ENCODE results near the gene CDKL5.
A peak's percentile ranks its signal among the peaks of the same experiment; 100 is the strongest.

The CDKL5 gene

DNA sequence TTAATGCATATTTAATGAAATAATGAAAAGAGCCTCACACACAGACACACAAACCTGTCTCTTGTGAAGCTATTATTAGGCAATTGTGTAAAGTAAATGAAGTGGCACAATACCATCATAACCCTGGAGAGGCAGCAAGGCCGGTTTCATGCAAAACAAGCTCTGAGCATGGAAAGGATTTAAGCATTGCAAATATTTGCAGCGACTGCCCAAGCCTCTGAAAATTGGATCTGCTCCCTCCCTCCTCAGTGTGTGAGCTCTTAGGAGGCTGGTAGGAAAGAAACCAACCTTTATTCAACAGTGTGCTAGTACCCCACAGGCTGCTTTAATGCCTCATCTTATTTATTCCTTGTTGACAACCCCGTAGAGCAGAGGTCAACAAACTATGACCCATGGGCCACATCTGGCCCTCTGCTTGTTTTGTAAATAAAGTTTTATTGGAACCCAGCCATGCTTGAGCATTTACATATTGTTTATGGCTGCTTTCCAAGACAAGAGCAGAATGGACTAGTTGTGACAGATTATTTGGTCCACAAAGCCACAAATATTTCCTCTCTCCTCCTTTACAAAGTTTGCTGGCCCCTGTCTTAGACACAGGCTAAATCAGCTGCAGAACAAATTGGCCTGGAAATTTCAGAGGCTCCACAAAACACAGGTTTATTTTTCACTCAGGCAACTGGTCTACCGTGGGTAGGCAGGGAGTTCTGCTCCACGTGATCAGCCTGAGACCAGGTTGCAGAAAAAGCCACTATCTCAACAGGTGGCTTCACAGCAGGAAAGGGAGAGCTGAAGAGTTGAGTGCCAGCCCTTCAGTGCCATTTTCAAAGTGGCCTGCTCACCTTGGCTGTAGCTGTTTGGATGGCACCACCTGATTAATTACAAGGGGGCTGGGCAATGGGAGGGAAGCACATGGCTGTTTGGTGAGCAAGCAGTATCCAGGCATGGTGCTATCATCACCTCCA, 229.7 kb downstream of the CDKL5 start:
- DNase-seq: no peak

DNA sequence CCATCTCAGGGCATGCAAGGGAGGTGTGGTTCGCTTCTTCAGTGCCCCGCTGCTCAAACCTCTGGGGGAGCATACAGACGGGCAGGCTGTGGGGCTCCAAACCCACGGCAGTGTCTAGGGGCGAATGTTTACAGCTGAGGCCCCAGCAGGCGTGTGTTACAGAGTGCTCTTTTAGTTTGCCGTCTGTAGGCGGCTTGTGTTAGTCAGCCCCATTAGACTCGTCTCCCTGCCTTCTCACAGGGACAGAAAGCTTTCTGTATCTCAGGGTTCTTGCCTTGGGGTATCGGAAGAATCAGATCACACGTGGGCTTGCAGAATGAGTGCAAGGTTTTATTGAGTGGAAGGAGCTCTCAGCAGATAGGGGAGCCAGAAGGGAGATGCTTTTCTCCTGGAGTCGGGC, 235.9 kb downstream of the CDKL5 start:
- no peak for DNase-seq

DNA sequence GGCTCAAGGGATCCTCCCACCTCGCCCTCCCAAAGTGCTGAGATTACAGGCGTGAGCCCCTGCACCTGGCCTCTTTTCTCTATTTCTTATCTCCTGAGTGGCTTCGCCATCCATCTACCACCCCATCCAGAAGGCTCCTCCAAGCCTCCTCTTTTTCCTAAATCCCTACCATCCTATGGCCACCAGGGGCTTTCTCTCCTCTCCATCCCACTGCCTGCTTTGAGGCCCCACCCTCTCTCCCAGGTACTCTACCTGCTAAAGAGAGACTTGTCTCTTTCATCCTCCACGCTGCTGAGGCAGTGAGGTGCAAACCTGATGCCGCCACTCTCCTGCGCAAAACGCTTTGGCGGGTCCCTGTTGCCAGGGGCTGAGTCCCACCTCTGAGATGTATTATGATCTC, 239.5 kb downstream of the CDKL5 start:
- no peak for DNase-seq

DNA sequence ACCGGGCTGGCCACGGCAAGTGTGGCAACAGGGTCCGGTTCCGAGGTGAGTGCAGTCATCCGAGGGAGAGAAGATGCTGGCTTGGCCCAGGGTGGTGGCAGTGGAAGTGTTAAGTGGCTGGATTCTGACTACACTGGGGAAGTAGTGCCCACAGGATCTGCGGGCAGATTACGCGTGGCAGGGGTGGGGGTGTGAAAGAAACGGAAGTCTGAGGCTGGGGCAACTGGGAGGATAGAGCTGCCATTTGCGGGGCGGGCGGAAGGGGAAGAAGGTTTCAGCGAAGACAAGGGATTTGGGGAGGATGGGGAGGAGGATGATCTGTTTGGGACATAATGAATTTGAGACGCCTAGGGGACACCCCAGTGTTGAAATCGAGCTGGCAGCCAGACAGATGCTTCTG, 241.2 kb downstream of the CDKL5 start:
- no peak for DNase-seq

DNA sequence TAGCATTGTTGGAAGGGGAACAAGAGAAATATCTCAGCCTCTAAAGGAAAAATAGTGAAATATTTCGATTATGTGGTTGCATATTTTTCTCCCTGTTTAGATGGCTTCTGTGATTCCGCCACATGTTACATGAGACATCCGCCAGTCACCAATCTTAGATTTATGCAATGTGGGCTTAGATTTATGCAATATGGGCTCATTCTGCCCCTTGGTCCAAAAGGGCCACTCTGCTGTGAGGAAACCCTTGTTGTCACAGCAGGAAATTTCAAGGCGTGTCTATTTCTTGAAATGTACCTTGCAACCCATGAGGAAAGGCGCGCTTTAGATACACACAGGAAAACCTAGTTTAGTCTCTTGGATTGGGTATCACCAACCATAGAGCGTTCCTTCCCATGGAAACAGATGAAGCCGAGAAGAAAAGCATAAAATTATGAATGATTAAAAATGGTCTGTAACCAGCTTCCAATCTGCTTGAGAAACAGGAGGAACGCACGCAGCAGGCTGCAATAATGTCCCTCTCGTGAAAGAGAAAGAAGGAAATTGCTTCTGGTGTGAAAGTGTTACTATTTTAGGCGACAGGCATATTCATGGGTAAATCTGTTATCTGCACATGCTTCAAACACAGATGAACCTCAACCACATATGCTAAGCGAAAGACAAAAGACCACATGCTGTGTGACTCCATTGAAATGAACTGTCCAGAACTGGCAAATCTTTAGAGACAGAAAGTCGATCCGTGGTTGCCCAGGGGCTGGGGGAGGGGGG, 242.8 kb downstream of the CDKL5 start:
- DNase-seq: no peak

DNA sequence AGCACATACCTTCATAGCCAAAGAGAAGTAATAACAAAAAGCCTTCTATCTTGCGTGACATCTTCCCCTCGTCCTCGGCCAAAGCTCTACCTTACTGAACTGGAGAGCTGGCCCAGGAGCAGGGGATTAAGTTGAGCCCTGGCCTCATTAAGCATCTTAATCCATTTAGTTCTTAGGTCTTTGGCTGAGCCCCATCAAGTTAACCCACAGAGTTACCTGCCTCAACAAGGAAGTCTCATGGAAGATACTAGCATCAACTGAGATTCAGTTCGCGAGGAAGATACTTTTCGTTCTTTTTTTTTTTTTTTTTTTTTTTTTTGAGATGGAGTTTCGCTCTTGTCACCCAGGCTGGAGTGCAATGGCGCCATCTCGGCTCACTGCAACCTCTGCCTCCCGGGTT, 246.6 kb downstream of the CDKL5 start, which contains the start of gene RS1:
RS1 (minus strand) TSS at position 101 of the 400 bp plus-strand sequence; CDS start at position 61, 40 bp downstream.
- DNase-seq: no peak

DNA sequence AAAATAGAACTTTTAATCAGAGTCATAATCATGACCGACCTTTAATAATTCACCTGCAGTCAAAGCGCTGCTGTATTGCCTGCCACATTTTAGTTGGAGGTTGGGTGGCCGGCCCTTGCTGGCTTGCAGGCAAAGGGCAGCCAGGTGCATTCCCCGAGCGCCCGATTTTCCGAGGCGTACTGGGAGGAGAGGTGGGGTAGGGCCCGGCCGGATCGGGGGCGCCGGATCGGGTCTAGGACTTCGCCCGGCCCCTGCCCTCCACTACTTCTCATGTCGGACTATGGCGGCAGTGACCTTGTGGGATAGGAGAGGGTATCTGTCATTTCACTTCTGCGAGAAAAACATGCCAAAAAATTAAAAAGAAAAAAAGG, 249.0 kb downstream of the CDKL5 start:
- DNase-seq: no peak

DNA sequence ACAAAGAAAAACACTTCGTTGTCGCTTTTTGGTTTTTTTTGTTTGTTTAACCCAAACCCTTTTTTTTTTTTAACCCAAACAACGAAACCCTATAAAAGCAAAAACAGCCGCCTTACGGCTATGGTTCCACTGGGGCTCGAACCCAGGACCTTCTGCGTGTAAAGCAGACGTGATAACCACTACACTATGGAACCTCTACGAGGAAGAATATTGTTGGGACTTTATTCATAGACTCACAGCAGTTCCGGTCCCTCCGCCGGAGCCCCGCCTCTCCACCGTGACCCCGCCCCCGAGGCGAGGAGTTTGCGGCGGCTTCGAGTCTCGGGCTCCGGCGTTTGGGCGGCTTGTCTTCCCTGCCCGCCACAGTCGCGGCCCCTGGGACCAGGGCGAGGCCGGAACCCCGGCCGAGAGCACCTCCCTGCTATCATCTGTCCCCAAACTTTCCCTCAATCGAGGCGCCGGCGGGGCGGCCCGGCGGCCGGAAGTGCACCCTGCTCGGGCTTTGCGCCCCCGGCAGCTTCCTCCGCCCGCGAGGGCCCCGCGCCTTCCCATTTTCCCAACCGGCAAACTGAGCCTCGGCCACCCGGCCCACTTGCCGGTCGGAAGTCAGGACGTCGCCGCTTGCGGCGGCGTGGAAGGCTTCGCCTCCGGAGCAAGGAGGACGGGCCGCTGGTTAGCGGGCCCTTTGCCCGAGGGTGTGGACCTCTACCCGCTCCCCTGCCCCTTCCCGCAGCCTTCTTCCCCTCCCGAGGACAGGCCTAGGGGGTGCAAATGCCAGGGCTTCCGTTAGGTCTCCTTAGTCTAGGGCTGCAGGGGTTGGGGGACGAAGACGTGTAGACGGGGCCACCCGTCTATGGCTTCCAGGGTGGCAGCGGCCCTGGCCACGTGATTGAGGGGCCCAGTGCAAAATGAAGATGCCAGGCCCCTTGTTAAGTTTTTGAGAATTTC, 249.7 kb downstream of the CDKL5 start:
- DNase-seq: peak; percentile 86

DNA sequence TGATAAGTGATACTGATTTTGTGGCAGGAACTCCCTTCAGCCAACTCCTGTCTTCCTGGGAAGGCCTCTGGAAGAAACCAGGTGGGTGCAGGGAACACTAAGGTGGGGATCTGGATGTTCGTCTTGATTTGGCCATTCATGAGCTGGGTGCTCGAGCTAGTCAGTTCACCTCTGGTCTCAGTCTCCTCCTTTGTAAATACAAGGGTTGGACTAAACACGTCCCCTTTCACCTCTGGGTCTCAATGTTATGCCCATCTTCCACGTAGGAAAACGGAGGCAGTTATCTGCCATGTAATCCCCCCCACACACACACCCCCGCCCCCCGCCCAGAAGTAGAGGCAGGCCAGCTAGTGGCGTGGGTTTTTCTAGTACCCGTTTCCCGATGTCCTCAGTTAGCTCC, 250.6 kb downstream of the CDKL5 start:
- DNase-seq: no peak

DNA sequence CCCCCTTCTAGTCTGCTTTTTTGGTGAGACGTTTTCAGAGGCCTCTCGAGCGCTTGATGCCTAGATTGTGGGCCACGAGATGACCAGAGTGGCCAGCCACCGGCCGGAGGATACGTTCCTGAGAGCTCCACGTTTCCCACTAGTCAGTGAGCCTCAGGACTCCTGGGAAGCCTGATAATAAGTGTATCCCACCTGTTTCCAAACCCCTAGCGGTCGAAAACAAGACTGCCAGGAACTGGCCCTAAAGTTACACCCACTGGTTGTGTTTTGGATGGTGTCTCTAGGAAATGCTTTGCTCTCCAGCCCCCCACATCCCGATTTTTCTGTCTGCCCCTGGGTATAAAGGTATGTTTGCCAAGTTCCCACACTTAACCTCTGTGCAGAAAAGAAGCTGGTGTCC, 251.1 kb downstream of the CDKL5 start:
- DNase-seq: no peak

DNA sequence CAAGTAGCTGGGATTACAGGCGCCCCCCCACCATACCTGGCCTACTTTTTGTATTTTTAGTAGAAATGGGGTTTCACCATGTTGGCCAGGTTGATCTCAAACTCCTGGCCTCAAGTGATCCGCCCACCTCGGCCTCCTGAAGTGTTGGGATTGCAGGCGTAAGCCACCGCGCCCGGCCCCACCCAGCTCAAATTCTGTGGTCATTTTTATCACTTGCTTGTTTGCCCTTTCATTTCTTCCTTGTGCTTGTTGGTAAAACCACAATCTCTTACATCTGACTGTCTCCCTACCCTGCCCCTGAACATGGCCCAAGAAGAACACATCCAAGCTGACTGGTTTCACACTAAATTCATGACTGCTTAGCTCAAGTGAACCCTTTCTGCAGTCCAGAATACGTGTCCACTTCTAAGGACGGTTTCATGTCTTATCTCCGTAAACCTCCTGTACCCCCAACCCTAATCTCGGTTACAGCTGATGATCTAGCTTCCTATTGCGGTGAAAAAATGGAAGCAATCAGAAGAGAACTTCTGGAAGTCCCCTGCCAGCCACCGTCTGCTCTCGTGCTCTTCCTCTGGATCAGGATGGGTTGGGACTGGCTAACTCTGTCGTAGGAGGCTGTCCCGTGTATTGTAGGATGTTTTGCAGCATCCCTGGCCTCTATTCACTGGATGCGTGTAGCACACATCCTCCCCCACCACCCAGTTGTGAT, 251.9 kb downstream of the CDKL5 start:
- DNase-seq: no peak

DNA sequence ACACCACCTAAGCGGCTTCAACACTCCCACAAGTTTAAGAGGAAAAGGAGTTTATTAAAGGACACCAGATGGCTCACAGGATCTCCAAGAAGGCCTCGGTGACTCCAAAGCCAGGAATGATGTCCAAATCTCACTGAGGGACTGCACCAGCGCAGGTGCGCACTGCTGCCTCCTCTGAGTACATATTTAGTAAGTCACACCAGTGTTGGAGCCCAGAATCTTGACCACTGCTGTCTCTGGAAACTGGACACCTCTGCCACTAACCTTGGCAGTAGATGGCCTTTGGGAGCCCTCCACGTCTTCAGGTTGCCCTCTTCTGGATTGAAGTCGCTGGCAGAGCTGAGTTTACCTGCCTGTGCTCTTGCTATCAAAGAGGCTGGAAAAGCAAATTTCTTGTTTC, 256.6 kb downstream of the CDKL5 start:
- DNase-seq: no peak

DNA sequence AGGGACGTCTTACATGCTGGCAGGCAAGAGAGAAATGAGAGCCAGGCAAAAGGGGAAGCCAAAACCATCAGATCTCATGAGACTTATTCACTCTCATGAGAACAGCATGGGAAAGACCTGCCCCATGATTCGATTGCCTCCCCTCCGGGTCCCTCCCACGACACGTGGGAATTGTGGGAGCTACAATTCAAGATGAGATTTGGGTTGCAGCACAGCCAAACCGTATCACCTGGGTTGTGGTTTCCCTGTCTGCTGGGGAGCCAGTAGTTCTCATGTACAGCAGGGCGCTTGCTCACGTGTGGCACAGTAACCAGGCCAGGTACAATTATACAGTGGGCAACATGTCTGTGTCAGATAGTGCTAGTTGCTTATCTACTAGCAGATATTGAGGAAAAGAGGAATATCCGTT, 257.6 kb downstream of the CDKL5 start:
- no peak for DNase-seq

DNA sequence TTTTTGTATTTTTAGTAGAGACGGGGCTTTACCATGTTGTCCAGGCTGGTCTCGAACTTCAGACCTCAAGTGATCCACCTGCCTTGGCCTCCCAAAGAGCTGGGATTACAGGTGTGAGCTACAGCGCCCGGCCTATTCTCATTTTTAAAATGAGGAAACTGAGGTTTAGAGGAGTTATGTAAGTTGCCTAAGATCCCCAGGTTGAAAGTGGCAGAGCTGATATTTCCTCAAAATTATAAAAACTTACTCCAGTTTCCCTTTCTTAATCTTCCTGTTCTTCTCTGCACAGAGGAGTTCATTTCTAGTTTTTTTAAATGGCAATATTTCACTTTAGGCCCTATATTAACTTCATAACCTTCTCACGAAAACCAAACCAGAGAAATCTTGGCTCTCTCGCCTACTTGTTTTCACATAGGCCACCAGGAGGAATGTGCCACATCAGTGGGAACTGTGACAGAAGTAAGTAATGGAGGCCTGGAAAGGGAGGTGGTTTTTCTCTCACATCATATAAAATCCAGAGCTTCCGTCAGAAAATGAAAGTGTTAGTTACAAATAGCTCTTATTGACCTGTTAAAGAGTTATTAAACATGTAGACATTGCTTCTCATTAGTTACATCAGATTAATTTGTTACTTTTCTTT, 262.6 kb downstream of the CDKL5 start:
- DNase-seq: no peak

DNA sequence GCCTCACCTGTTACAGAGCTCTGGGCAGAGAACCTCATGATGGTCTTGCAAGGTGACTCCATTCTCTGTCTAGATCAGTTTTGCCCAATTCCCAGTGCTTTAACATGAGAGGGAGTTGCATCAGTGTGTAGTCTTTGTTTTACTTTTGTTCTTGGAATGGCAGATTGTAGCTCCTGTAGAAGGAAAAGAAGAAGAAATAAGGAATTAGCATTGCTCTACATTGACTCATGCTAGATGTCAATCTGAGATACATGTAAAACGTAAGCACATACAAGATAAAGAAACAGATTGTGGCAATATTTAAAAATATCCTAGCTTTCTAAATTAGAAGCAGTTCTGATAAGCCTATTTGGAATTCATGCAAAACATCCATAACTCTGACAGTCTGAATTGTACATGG, 266.0 kb downstream of the CDKL5 start:
- no peak for DNase-seq

DNA sequence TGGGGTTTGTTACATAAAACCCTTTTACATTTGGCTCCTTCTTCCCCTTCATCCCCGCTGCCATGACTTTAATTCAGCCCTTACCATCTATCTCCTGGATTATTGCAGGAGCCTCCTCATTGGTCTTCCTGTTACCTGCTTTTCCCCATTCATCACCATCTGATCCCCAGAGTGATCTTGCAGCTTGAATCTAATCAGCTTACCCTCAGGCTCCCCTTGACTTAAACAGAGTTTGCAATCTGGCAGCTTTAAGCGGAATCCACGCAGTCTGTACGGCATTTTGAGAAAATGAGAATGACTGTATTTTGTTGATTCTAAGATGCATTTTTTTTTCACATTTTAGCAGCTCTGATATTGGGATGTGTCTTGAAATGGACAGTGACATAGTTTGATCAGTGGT, 267.1 kb downstream of the CDKL5 start:
- DNase-seq: no peak

DNA sequence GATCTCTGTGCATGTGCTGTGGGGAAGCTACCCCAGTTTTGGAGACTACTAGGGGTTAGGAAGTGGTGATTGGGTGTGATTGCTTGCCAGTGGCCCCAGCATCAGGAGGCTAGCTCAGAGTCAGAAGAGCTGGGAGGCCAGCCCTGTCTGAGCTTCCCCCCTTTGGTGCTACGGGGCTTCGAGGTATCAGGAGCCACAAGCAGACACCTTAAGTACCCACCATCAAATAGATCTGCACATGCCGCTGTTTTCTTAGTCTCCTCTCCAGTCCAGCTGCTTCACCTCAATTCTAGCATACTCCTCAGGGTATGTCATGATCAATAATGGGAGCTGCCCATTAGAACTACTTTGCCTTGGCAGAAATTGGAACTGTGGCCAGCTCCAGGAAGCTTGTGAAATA, 271.2 kb downstream of the CDKL5 start:
- no peak for DNase-seq

DNA sequence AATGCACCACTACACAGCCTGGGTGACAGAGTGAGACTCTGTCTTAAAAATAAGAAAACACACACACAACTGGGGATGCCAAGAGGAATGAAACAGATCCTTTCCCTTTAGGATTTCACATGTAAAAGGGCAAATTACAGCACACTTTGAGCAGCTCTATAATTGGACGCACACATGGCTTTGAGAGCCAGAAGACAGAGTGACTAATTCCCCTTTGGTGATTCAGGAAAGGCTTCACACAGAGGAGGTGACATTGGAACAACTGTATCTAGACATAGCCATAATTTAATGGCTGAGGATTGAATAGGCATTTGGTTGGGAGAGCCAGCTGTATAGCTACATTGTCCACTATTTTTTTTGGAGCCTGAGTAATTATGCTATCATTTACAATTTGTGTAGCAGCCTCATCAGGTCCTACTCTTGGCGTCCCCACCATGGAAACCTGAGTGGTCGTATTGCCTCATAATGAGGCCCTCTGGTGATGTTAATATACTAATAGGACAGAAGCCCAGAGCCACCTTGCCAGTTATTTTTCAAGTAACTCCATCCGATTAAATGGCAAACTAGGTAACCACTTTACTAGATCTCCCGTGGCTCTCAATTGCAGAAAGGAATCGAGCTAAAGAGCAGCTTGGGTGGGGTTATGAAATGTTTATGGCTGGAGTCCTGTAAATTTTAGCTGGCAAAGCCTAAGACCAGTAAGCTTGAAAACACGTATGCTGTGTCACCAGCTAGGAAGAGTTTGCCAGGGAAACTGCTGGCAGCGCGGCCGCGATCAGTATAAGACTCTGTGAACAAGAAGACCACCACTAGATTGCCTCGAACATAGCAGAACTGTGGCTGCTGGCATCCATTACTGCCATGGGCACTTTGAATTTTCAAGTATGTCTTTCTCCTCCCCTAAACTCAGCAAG, 273.6 kb downstream of the CDKL5 start:
- DNase-seq: no peak

DNA sequence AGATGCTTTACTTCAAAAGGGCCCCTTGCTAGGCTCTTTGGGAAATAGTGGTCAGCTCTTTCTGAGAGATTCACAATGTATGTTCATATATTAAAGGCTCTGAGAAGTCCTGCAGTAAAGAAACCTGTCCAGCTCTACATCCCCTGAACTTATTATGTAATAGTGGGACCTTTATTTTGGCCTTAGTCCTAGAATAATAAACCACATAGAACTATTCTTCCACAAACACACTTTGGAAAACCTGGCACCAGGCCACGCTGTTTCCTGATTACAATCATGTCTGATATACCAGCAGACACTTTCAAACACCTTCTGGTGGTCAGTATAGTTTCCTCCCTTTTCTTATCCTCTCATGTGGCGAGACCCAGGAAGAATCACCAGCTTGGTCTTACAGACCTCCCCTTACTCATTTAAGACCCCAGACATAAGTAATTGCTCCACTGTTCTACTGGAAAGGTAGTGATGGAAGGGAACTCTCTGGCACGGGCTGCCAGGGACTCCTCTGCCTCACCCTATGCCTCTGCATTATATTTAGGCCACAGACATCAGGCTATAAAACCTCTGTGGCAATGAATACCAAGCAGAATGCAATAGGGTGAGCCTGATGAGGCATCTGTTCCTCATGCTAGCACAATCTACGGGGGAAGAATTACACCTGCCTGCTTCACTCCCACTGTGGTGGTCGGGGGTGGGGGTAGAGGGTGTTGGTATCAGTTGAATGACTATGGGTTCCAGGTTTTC, 276.4 kb downstream of the CDKL5 start:
- no peak for DNase-seq

All from midbrain (tissue), 1 donor.